ENCODE results near the gene PRC1. TPM values are rescaled to one million over a fixed set of nuclear protein-coding genes. Genes with fewer than 3 reads are reported as not detected.

PRC1 gene
- total and polyA plus RNA-seq, 4 donors = 5.0 to 31.1 (median 7.9) TPM

- Histone ChIP-seq H3K4me1 (ENCODE audit: control insufficient read depth in 5 of 5, insufficient read depth in 5 of 5, low read length in 5 of 5) (peaks cover 0 to 18% (median 7%) of the 10 kb centered on the region in 5 donors), H3K4me3 (no peak overlapping the region), H3K27me3 (ENCODE audit: control insufficient read depth in 3 of 3, insufficient read depth in 3 of 3, low read length in 2 of 3) (no peaks in the 10 kb centered on the region), H3K27ac (ENCODE audit: low read depth in 1 of 2, low read length in 1 of 2) (no peak overlapping the region), H3K36me3 (ENCODE audit: control insufficient read depth in 4 of 4, insufficient read depth in 4 of 4, low read length in 4 of 4) (peaks cover 15 to 41% (median 33%) of the 10 kb centered on the region in 4 donors), H3K9me3 (ENCODE audit: control insufficient read depth in 4 of 4, insufficient read depth in 3 of 4, low read length in 3 of 4) (no peaks in the 10 kb centered on the region), H3K9ac (ENCODE audit: insufficient read depth in 1 of 2, low read length in 2 of 2) (no peak overlapping the region)
- no peak for TF ChIP-seq CTCF (IDR thresholded peaks at IDR 0.05; ENCODE audit: control extremely low read depth, extremely low read depth)
- WGBS, 2 donors = 92 to 98% methylated on average over 5 of the region's 5 CpGs
- DNase-seq (no peak), ATAC-seq (ENCODE audit: insufficient read depth, low FRiP score) (no peak)
These were observed 56.1 kb downstream of the PRC1 start for GRCh38 chr15:90938261-90938660.

- 91 to 93% methylated on average over 1 of the region's 1 CpG for WGBS, 2 donors
- Histone ChIP-seq H3K9ac (ENCODE audit: insufficient read depth in 1 of 2, low read length in 2 of 2) (peak overlapping the region in 1 of 2 donors; percentile 20), H3K4me3 (no peak overlapping the region), H3K27me3 (ENCODE audit: control insufficient read depth in 3 of 3, insufficient read depth in 3 of 3, low read length in 2 of 3) (no peaks in the 10 kb centered on the region), H3K27ac (ENCODE audit: low read depth in 1 of 2, low read length in 1 of 2) (no peak overlapping the region), H3K9me3 (ENCODE audit: control insufficient read depth in 4 of 4, insufficient read depth in 3 of 4, low read length in 3 of 4) (peaks cover 0 to 2% (median 0%) of the 10 kb centered on the region in 4 donors), H3K36me3 (ENCODE audit: control insufficient read depth in 4 of 4, insufficient read depth in 4 of 4, low read length in 4 of 4) (peaks cover 12 to 32% (median 25%) of the 10 kb centered on the region in 4 donors), H3K4me1 (ENCODE audit: control insufficient read depth in 5 of 5, insufficient read depth in 5 of 5, low read length in 5 of 5) (peaks cover 0 to 26% (median 9%) of the 10 kb centered on the region in 5 donors)
- no peak for TF ChIP-seq CTCF (IDR thresholded peaks at IDR 0.05; ENCODE audit: control extremely low read depth, extremely low read depth)
- DNase-seq (no peak), ATAC-seq (ENCODE audit: insufficient read depth, low FRiP score) (no peak)
These were observed 57.5 kb downstream of the PRC1 start for GRCh38 chr15:90936823-90937222.

- ATAC-seq (ENCODE audit: insufficient read depth, low FRiP score) = peak; percentile 86
- DNase-seq = peak; percentile 92
- no peaks in the 10 kb centered on the region for H3K27me3 ChIP-seq (ENCODE audit: control insufficient read depth in 3 of 3, insufficient read depth in 3 of 3, low read length in 2 of 3)
- no peak for TF ChIP-seq CTCF (IDR thresholded peaks at IDR 0.05; ENCODE audit: control extremely low read depth, extremely low read depth)
- peaks cover 0 to 30% (median 14%) of the 10 kb centered on the region in 5 donors for H3K4me1 ChIP-seq (ENCODE audit: control insufficient read depth in 5 of 5, insufficient read depth in 5 of 5, low read length in 5 of 5)
- H3K4me3 ChIP-seq = peak within 1 kb of the TSS; percentile 71
- WGBS, 2 donors = 0 to 1% methylated on average over 54 to 65 of the region's 65 CpGs
- peak within 1 kb of the TSS; percentile 60 to 73 for H3K27ac ChIP-seq (ENCODE audit: low read depth in 1 of 2, low read length in 1 of 2)
- H3K9me3 ChIP-seq (ENCODE audit: control insufficient read depth in 4 of 4, insufficient read depth in 3 of 4, low read length in 3 of 4) = peaks cover 0 to 2% (median 0%) of the 10 kb centered on the region in 4 donors
- peaks cover 9 to 23% (median 15%) of the 10 kb centered on the region in 4 donors for H3K36me3 ChIP-seq (ENCODE audit: control insufficient read depth in 4 of 4, insufficient read depth in 4 of 4, low read length in 4 of 4)
- H3K9ac ChIP-seq (ENCODE audit: insufficient read depth in 1 of 2, low read length in 2 of 2) = peak within 1 kb of the TSS; percentile 37 to 51
These were observed 59.2 kb downstream of the PRC1 start, which contains the start of gene UNC45A for GRCh38 chr15:90934949-90935751. TSS of gene UNC45A (plus strand) at chr15:90935285. CDS start at chr15:90935325, 40 bp downstream.
